Endometrial microvascular endothelial cells (primary cell): ENCODE results near the gene BCL2A1. TPM values are rescaled to one million over a fixed set of nuclear protein-coding genes. Genes with fewer than 3 reads are reported as not detected.
"Not testable (repeated sequence)": the region's sequence is repeated elsewhere in the genome, so short reads cannot be mapped to it uniquely, and the experiment has no call there.

Experiments used
- in situ Hi-C: cut with HindIII; loops from 2 replicates; pipeline ENCODE4 v1.10.0; 2017; ENCODE audit warnings: low sequenced_read_pairs, low pct_unique_long_range_greater_than_20kb; ENCODE audit errors: inconsistent ontology term
- total RNA-seq: library from RNA; depleted of rRNA; stranded (reverse); fragments of >200 nt; gene quantifications from one replicate; pipeline ENCODE4 v1.2.3, GENCODE V29; 2015; ENCODE audit errors: inconsistent ontology term

Gene BCL2A1
- total RNA-seq, result not detected

- in situ Hi-C loops, result no loop called here
These were observed at the start of gene BCL2A1 for GRCh38 chr15:79970624-79971434. Gene BCL2A1 (minus strand): TSS chr15:79971196. CDS start chr15:79971119, 77 bp downstream.

GRCh38 chr15:80020731-80021130 lies 49.7 kb upstream of the BCL2A1 start:
- in situ Hi-C loops, result no loop called here

- in situ Hi-C loops, result not testable (repeated sequence)
These were observed 49.2 kb upstream of the BCL2A1 start for GRCh38 chr15:80020149-80020548.

- in situ Hi-C loops, result no loop called here
These were observed 48.3 kb upstream of the BCL2A1 start for GRCh38 chr15:80019168-80019745.

- in situ Hi-C loops, result not testable (repeated sequence)
These were observed 46.1 kb upstream of the BCL2A1 start for GRCh38 chr15:80017139-80017538.

GRCh38 chr15:80016506-80016905 lies 45.5 kb upstream of the BCL2A1 start:
- in situ Hi-C loops, result not testable (repeated sequence)

GRCh38 chr15:80015156-80015555 lies 44.2 kb upstream of the BCL2A1 start:
- in situ Hi-C loops, result no loop called here

- in situ Hi-C loops, result not testable (repeated sequence)
These were observed 43.2 kb upstream of the BCL2A1 start for GRCh38 chr15:80014186-80014585.

- in situ Hi-C loops, result no loop called here
These were observed 41.2 kb upstream of the BCL2A1 start for GRCh38 chr15:80012060-80012726.

- in situ Hi-C loops, result no loop called here
These were observed 40.6 kb upstream of the BCL2A1 start for GRCh38 chr15:80011596-80011995.

GRCh38 chr15:80011041-80011523 lies 40.1 kb upstream of the BCL2A1 start:
- in situ Hi-C loops, result not testable (repeated sequence)

GRCh38 chr15:80010131-80010673 lies 39.2 kb upstream of the BCL2A1 start:
- in situ Hi-C loops, result no loop called here

GRCh38 chr15:80007532-80007931 lies 36.5 kb upstream of the BCL2A1 start:
- in situ Hi-C loops, result no loop called here

- in situ Hi-C loops, result no loop called here
These were observed 36.0 kb upstream of the BCL2A1 start for GRCh38 chr15:80006946-80007345.

- in situ Hi-C loops, result no loop called here
These were observed 33.0 kb upstream of the BCL2A1 start for GRCh38 chr15:80003934-80004472.

- in situ Hi-C loops, result no loop called here
These were observed 32.2 kb upstream of the BCL2A1 start for GRCh38 chr15:80003171-80003570.

GRCh38 chr15:80002267-80002666 lies 31.3 kb upstream of the BCL2A1 start:
- in situ Hi-C loops, result no loop called here

- in situ Hi-C loops, result no loop called here
These were observed 23.6 kb upstream of the BCL2A1 start for GRCh38 chr15:79994615-79995014.

- in situ Hi-C loops, result no loop called here
These were observed 20.8 kb upstream of the BCL2A1 start for GRCh38 chr15:79991826-79992225.
